ENCODE results near the gene ANKRD33. TPM values are rescaled to one million over a fixed set of nuclear protein-coding genes. Genes with fewer than 3 reads are reported as not detected.
A peak's percentile ranks its signal among the peaks of the same experiment; 100 is the strongest.

Gene ANKRD33
- total RNA-seq, 2 experiments from 2014 or later, result not detected

GRCh38 chr12:51920046-51920445 lies 32.1 kb downstream of the ANKRD33 start:
- Mint-ChIP-seq H3K27ac (no peak overlapping the region), H3K9me3 (no peaks in the 10 kb centered on the region), H3K27me3 (no peaks in the 10 kb centered on the region), H3K4me1 (ENCODE audit: low read depth) (peaks cover 7% of the 10 kb centered on the region), H3K4me3 (no peak overlapping the region), H3K36me3 (no peaks in the 10 kb centered on the region)
- ChIA-PET POLR2A (no interaction called here), CTCF (no interaction called here)
- DNase-seq, result no peak
- intact Hi-C loops (cut with micrococcal nuclease), result no loop called here

DNA sequence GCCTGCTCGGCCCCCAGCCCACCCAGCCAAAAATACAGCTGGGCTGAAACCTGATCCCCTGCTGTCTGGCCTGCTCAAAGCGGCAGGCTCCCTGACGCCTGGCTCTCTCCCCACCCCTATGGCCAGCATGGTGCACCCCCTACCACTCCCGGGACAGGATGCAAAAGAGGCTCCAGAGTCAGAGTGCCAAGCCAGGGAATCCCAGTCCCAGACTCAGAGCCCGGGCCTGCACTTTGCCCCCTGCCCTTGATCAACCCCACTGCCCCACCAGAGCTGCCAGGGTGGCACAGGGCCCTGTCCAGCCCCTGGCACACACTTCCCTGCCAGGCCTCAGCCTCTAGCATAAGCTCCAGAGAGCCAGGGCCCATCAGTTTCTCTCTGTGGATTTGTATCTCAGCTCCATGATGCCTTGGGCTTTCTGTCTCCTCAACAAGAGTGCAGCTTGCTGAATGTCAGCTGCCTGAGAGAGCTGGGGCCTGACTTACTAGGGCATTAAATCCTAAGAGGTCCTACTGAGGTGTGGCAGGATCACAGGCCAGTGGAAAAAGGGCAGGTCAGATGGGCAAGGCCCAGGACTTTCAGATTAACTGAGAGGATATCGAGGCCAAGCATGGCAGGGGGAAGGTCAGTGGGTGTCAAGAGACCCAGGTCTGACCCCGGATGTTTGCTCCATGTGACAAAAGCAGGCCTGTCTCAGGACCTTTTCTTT lies 33.3 kb downstream of the ANKRD33 start:
- ChIA-PET POLR2A (no interaction called here), CTCF (interaction anchor here (0.9 to 3.1 kb wide), 9 partner anchors 8 to 500 kb away, joined by 3 to 21 read pairs (median 8); no protein-coding TSS in a partner anchor)
- H3K4me1 Mint-ChIP-seq (ENCODE audit: low read depth), result peaks cover 12% of the 10 kb centered on the region
- no peaks in the 10 kb centered on the region for H3K27me3 Mint-ChIP-seq
- H3K27ac Mint-ChIP-seq, result no peak overlapping the region
- intact Hi-C loops (cut with micrococcal nuclease), result no loop called here
- H3K36me3 Mint-ChIP-seq, result no peaks in the 10 kb centered on the region
- no peak overlapping the region for H3K4me3 Mint-ChIP-seq
- DNase-seq, result no peak
- no peaks in the 10 kb centered on the region for H3K9me3 Mint-ChIP-seq

GRCh38 chr12:51922146-51922545 lies 34.2 kb downstream of the ANKRD33 start:
- peaks cover 12% of the 10 kb centered on the region for H3K4me1 Mint-ChIP-seq (ENCODE audit: low read depth)
- DNase-seq, result no peak
- POLR2A ChIA-PET, result no interaction called here
- H3K9me3 Mint-ChIP-seq, result no peaks in the 10 kb centered on the region
- no peaks in the 10 kb centered on the region for H3K36me3 Mint-ChIP-seq
- no peak overlapping the region for H3K27ac Mint-ChIP-seq
- CTCF ChIA-PET, result interaction anchor here (0.8 to 3.1 kb wide), 21 partner anchors 9 to 501 kb away, joined by 3 to 21 read pairs (median 6); no protein-coding TSS in a partner anchor
- intact Hi-C loops (cut with micrococcal nuclease), result no loop called here
- no peak overlapping the region for H3K4me3 Mint-ChIP-seq
- no peaks in the 10 kb centered on the region for H3K27me3 Mint-ChIP-seq

DNA sequence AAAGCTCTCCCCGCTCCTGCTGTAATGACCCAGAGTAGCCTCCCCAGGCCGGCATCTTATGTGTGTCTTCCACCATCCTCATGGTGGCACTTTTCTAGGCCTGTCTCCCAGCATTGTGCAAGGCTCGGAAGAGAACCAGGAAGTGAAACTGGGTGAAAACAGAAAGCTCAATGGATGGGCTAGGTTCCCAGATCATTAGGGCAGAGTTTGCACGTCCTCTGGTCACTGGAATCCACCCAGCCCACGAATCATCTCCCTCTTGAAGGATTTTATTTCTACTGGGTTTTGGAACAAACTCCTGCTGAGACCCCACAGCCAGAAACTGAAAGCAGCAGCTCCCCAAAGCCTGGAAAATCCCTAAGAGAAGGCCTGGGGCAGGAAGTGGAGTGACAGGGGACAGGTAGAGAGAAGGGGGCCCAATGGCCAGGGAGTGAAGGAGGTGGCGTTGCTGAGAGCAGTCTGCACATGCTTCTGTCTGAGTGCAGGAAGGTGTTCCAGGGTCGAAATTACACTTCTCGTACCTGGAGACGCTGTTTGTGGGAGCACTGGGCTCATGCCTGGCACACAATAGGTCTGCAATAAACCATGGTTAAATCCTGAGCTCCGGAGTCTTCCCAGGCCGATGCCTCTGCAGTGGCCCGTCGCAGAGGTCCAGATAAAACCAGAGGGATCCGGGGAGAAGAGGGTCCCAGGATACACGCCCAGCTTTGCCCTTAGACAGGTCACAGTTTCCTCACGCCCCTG lies 35.0 kb downstream of the ANKRD33 start:
- Mint-ChIP-seq H3K27ac (no peak overlapping the region), H3K4me1 (ENCODE audit: low read depth) (peaks cover 12% of the 10 kb centered on the region), H3K4me3 (no peak overlapping the region), H3K9me3 (no peaks in the 10 kb centered on the region), H3K27me3 (no peaks in the 10 kb centered on the region), H3K36me3 (no peaks in the 10 kb centered on the region)
- intact Hi-C loops (cut with micrococcal nuclease), result no loop called here
- ChIA-PET POLR2A (no interaction called here), CTCF (interaction anchor here (0.7 to 3.1 kb wide), 24 partner anchors 9 to 502 kb away, joined by 3 to 21 read pairs (median 5); no protein-coding TSS in a partner anchor)
- DNase-seq, result no peak

GRCh38 chr12:51923506-51924365 lies 35.8 kb downstream of the ANKRD33 start:
- DNase-seq, result peak; percentile 69
- CTCF ChIA-PET, result interaction anchor here (0.6 to 4.7 kb wide), 24 partner anchors 10 to 1533 kb away, joined by 3 to 33 read pairs (median 5); no protein-coding TSS in a partner anchor
- no peaks in the 10 kb centered on the region for H3K36me3 Mint-ChIP-seq
- H3K27me3 Mint-ChIP-seq, result no peaks in the 10 kb centered on the region
- no peak overlapping the region for H3K4me3 Mint-ChIP-seq
- no peak overlapping the region for H3K27ac Mint-ChIP-seq
- intact Hi-C loops (cut with micrococcal nuclease), result loop anchor here (2.0 kb wide), 1 partner anchor 101 kb away; no protein-coding TSS in a partner anchor
- H3K4me1 Mint-ChIP-seq (ENCODE audit: low read depth), result peaks cover 12% of the 10 kb centered on the region
- no peaks in the 10 kb centered on the region for H3K9me3 Mint-ChIP-seq
- POLR2A ChIA-PET, result interaction anchor here (0.6 kb wide), 1 partner anchor 101 kb away, joined by 3 read pairs; no protein-coding TSS in a partner anchor

DNA sequence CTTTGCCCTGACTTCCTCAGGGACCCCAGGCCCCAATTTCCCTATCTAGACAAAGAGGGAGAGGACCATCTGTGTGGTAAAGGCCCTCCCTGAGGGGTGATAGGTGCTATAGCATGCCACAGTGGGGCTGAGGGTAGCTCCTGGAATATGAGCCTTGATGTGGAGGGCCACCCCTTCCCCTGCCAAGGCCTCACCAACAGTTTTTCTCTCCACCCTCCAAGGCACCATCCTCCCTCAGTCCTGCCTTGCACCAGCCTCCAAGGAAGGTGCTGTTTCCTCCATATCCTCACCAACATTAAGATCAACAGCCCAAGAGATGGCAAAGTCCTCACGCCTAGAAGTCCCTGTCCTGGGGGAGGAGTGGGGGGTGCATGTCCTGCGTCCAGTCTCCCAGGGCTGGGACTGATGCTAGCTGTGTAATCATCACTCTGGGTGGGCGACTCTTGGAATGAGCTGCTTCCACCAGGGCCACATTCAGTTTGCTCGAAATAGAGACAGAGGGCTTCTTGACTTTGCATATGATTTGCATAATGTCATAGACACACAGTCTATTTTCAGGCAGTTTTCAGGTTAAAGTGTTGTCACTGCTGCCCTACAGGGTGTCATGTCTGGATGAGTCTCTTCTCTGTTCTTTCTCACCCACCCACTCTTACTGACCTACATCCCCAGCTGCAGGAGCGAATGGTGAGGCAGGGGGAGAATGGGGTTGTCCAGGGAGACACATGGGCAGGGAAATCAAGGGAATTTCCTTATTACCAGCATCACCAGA lies 36.8 kb downstream of the ANKRD33 start:
- H3K4me3 Mint-ChIP-seq, result no peak overlapping the region
- H3K4me1 Mint-ChIP-seq (ENCODE audit: low read depth), result peaks cover 12% of the 10 kb centered on the region
- intact Hi-C loops (cut with micrococcal nuclease), result loop anchor here (2.0 kb wide), 1 partner anchor 100 kb away; no protein-coding TSS in a partner anchor
- no peak overlapping the region for H3K27ac Mint-ChIP-seq
- CTCF ChIA-PET, result interaction anchor here (1.6 to 4.7 kb wide), 4 partner anchors 15 to 100 kb away, joined by 3 to 33 read pairs (median 18); no protein-coding TSS in a partner anchor
- H3K36me3 Mint-ChIP-seq, result no peaks in the 10 kb centered on the region
- no peaks in the 10 kb centered on the region for H3K27me3 Mint-ChIP-seq
- no peak for DNase-seq
- H3K9me3 Mint-ChIP-seq, result no peaks in the 10 kb centered on the region
- POLR2A ChIA-PET, result no interaction called here

DNA sequence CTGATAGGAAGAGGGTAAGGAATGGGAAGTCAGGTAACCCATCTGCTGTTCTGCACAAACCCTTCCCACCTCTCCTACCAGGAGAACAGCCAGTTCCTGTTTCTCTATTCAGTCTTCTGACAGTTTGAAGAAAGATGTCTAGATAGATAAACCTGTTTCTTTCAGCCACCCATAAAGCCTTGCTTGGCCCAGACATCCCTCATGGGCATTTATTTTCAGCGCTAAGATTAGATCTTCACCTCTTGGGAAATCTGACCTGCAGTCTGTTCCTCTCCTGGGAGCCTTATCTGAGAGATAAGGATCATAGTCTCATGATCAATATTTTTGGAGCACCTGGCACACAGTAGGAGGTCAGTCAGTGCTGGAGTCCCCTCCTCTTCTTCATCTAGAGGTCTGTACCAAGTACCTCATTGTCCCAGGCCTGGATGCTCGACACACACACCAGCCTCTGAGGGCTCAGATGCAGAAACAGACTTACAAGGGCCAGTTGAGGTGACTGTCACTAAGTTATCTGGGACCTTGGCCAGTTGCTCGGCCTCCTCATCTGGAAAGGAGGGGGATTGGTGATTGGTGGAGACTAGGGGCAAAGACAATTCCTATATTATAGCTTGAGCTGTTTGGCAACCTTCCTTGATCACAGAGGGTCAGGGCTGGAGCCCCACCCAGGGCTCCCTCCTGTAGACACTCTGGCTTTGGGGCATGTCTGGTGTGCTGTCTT lies 37.6 kb downstream of the ANKRD33 start:
- Mint-ChIP-seq H3K27ac (no peak overlapping the region), H3K27me3 (no peaks in the 10 kb centered on the region), H3K36me3 (no peaks in the 10 kb centered on the region), H3K9me3 (no peaks in the 10 kb centered on the region), H3K4me1 (ENCODE audit: low read depth) (peaks cover 12% of the 10 kb centered on the region), H3K4me3 (no peak overlapping the region)
- ChIA-PET POLR2A (no interaction called here), CTCF (interaction anchor here (0.6 to 4.7 kb wide), 7 partner anchors 14 to 105 kb away, joined by 3 to 33 read pairs (median 6); no protein-coding TSS in a partner anchor)
- intact Hi-C loops (cut with micrococcal nuclease), result loop anchor here (1.0 to 2.0 kb wide), 3 partner anchors 45 to 99 kb away; no protein-coding TSS in a partner anchor
- no peak for DNase-seq

- Mint-ChIP-seq H3K9me3 (no peaks in the 10 kb centered on the region), H3K27me3 (no peaks in the 10 kb centered on the region), H3K4me3 (no peak overlapping the region), H3K4me1 (ENCODE audit: low read depth) (peaks cover 12% of the 10 kb centered on the region), H3K36me3 (no peaks in the 10 kb centered on the region), H3K27ac (no peak overlapping the region)
- ChIA-PET CTCF (interaction anchor here (0.6 to 4.7 kb wide), 9 partner anchors 13 to 105 kb away, joined by 3 to 33 read pairs (median 7); no protein-coding TSS in a partner anchor), POLR2A (no interaction called here)
- intact Hi-C loops (cut with micrococcal nuclease), result loop anchor here (1.0 to 2.0 kb wide), 2 partner anchors 45 to 54 kb away; no protein-coding TSS in a partner anchor
- no peak for DNase-seq
These were observed 38.2 kb downstream of the ANKRD33 start for GRCh38 chr12:51926064-51926632.

DNA sequence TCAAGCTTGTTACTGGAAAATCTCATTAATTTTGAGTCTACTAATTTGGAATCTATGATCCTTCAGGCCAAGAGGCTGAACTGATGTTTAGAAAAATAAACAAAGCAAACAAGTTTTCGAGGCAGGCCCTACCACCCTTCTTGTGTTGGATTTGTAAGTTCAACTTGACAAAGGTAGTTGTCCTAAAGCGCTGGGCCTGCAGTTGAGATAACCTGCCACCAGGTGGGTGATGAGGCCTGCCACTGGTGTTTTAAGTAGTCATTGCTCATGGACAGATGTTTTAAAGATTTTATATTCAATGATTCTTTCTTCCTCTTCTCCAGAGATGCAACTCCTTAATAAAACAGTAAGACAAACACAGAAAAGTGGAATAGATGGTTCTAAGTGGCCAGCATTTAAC lies 38.8 kb downstream of the ANKRD33 start:
- POLR2A ChIA-PET, result no interaction called here
- intact Hi-C loops (cut with micrococcal nuclease), result loop anchor here (1.0 to 2.0 kb wide), 2 partner anchors 44 to 54 kb away; no protein-coding TSS in a partner anchor
- H3K4me1 Mint-ChIP-seq (ENCODE audit: low read depth), result peaks cover 12% of the 10 kb centered on the region
- no peak overlapping the region for H3K4me3 Mint-ChIP-seq
- H3K36me3 Mint-ChIP-seq, result no peaks in the 10 kb centered on the region
- CTCF ChIA-PET, result interaction anchor here (0.9 to 4.7 kb wide), 9 partner anchors 9 to 98 kb away, joined by 3 to 33 read pairs (median 7); no protein-coding TSS in a partner anchor
- no peaks in the 10 kb centered on the region for H3K27me3 Mint-ChIP-seq
- peak; percentile 75 for DNase-seq
- H3K27ac Mint-ChIP-seq, result no peak overlapping the region
- H3K9me3 Mint-ChIP-seq, result no peaks in the 10 kb centered on the region

DNA sequence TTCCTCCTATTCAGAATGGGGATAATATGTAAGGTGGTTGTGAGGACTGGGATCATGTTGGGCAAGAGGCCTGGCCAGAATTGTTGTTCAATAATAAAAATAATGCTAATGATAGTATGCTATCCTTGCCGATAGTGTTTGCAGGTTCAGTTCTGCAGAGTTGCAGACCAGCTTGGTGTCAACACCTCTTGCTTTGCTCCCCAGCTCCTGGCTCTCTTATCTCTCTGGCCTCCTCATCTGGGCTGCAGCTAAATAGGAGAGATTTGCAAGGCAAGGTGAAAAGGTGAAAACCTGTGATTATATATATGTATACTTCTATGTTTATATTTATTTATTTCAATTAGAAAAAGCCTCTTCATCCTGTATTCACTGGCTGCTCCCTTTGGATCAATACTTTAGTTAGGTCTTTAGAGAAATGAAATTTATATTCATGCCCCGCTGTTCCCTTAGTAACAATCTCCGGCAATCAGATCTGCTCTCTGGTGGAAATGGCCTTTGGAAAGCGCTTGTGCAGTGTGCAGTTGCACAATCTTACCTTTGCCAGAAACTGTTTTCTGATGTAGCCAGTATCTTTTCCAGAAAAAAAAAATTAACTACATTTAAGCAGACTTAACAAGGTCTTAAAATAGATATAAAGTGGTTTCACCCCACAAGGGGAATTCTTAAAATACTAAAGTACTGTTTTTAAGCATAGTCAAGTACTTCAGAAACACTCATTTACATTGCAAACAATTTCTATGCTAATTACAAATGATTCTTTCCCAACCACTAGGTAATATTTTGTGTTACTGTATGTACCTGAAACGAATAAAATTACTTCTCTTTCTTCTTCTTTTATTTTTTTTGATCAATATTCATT lies 44.5 kb downstream of the ANKRD33 start:
- intact Hi-C loops (cut with micrococcal nuclease), result no loop called here
- POLR2A ChIA-PET, result no interaction called here
- Mint-ChIP-seq H3K27ac (no peak overlapping the region), H3K9me3 (no peaks in the 10 kb centered on the region), H3K4me3 (no peak overlapping the region), H3K4me1 (ENCODE audit: low read depth) (no peaks in the 10 kb centered on the region), H3K27me3 (peaks cover 3% of the 10 kb centered on the region), H3K36me3 (no peaks in the 10 kb centered on the region)
- CTCF ChIA-PET, result no interaction called here
- no peak for DNase-seq
